Measurements from ENCODE around the gene COG5. TPM values are rescaled to one million over a fixed set of nuclear protein-coding genes. Genes with fewer than 3 reads are reported as not detected.

COG5 gene
- total RNA-seq, 1 experiment from 2014 or later, result 20.2 TPM

DNA sequence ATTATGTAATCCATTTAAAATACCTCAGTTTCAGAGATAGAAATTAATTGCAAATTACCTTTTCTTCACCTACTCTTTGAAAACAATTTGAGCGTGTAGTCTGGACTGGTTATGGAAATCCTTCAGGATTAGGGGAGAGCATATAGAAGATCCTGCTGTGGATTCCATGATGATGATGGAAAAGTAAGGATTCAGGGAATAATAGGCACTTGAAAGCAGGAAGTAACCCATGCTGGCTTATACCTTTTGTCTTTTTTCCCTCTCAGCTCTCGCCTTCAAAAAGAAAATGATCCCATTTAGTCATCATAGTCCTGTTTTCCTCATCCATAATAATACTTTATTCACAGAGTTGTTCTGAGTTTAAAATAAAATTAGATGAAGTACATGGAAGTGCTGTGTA, 390.5 kb downstream of the COG5 start:
- peaks cover 0 to 9% (median 4%) of the 10 kb centered on the region in 3 experiments; a peak in 2 of 7 replicates for H3K36me3 Mint-ChIP-seq (ENCODE audit: insufficient read depth in 1 of 3, low read depth in 3 of 3)
- H3K14ac ChIP-seq (ENCODE audit: insufficient read depth, low read length), result no peak overlapping the region
- H2BK120ac ChIP-seq (ENCODE audit: low read depth, low read length, poor library complexity, severe bottlenecking), result no peak overlapping the region
- no peaks in the 10 kb centered on the region for H3K4me1 ChIP-seq (ENCODE audit: insufficient read depth, low read length)
- H2AFZ ChIP-seq (ENCODE audit: low read length), result no peak overlapping the region
- H3K27ac ChIP-seq (ENCODE audit: insufficient read length, low read depth, low read length), result peak overlapping the region; percentile 36
- H4K20me1 ChIP-seq (ENCODE audit: control insufficient read depth, insufficient read depth, insufficient read length), result no peaks in the 10 kb centered on the region
- H2BK20ac ChIP-seq (ENCODE audit: low read depth, low read length, poor library complexity, severe bottlenecking), result no peak overlapping the region
- H3K23me2 ChIP-seq (ENCODE audit: insufficient read length, low read depth, low read length, poor library complexity, severe bottlenecking), result peaks cover 1% of the 10 kb centered on the region
- no peaks in the 10 kb centered on the region; the same call in 1 of the 2 replicates for H3K27me3 Mint-ChIP-seq (ENCODE audit: low read depth)
- H3K4me3 Mint-ChIP-seq, result peak overlapping the region in 1 of 2 experiments; percentile 43; a peak in 3 of 5 replicates
- H4K8ac ChIP-seq (replicated peaks; ENCODE audit: insufficient read length, low read depth, low read length), result no peak overlapping the region
- WGBS (ENCODE audit: extremely low coverage, insufficient read length, low lambda C conversion rate), result no CpG with 5 or more reads among the region's 2 CpGs
- no peak overlapping the region for H2BK15ac ChIP-seq (ENCODE audit: low read depth, low read length)
- H3K18ac ChIP-seq (ENCODE audit: insufficient read length, low read depth, low read length), result no peak overlapping the region
- H3K56ac ChIP-seq (ENCODE audit: insufficient read length, low read depth, low read length), result no peak overlapping the region
- H3K27me3 ChIP-seq (ENCODE audit: insufficient read depth, low read length), result no peaks in the 10 kb centered on the region
- no peak overlapping the region for H3K23ac ChIP-seq (ENCODE audit: insufficient read length, low read depth, low read length)
- peaks cover 0 to 3% of the 10 kb centered on the region in 2 experiments; a peak in 2 of 5 replicates for H3K9me3 Mint-ChIP-seq
- H3T11ph ChIP-seq (ENCODE audit: low read length), result no peak overlapping the region
- peaks cover 29 to 35% of the 10 kb centered on the region in 2 experiments for H3K4me1 Mint-ChIP-seq
- H3K79me1 ChIP-seq (ENCODE audit: insufficient read depth, low read depth, low read length, poor library complexity, severe bottlenecking), result no peaks in the 10 kb centered on the region
- peak overlapping the region; percentile 11 for H3K4me2 ChIP-seq (ENCODE audit: insufficient read depth, insufficient read length, low read length)
- H4K91ac ChIP-seq (ENCODE audit: insufficient read length, low read depth, low read length), result no peak overlapping the region
- no peak overlapping the region for H2BK5ac ChIP-seq (ENCODE audit: insufficient read length, low read length)
- DNase-seq, result no peak
- no peaks in the 10 kb centered on the region for H3K9me3 ChIP-seq (ENCODE audit: control insufficient read depth, low read depth, low read length)
- H2BK12ac ChIP-seq (ENCODE audit: insufficient read length, low read depth, low read length), result no peak overlapping the region
- TF ChIP-seq CTCF (conservative IDR thresholded peaks at IDR 0.05), result no peak
- H2AK5ac ChIP-seq (ENCODE audit: insufficient read length, low read length), result no peak overlapping the region
- no peak overlapping the region for H3K4ac ChIP-seq (ENCODE audit: low read depth, low read length)
- H3K27ac Mint-ChIP-seq, result peak overlapping the region; percentile 10 to 94 (median 87); a peak in 6 of 7 replicates
- H3K9ac ChIP-seq (ENCODE audit: extremely low read depth, insufficient read length, low read length), result no peak overlapping the region
- H3K79me2 ChIP-seq (ENCODE audit: insufficient read depth, low read length), result peaks cover 3% of the 10 kb centered on the region; the same call in 1 of the 2 replicates
- H4K5ac ChIP-seq (ENCODE audit: insufficient read length, low read depth, low read length), result no peak overlapping the region

Measured in H9 (cell line).